Measurements from ENCODE around the gene ING5.

- TF ChIP-seq POLR2A (IDR thresholded peaks at IDR 0.05; ENCODE audit: low read length) (no peak), GATA1 (IDR thresholded peaks at IDR 0.05; ENCODE audit: low read depth, low read length) (no peak)
Measured at GRCh38 chr2:241741016-241741415, 39.2 kb downstream of the ING5 start.

All from erythroblast (primary cell).